C4-2B (cell line): ENCODE results near the gene PRX.

ENCODE experiments used
- H3K27ac ChIP-seq: fragments of 450-650 bp; 2 replicates; pipeline ENCODE4 v1.5.1; 2017
- ZFX ChIP-seq: fragments of 450-650 bp; IDR thresholded peaks from 2 replicates; pipeline ENCODE4 v1.6.1; 2017
- TF ChIP-seq, protein P1 (sequence below): fragments of 450-650 bp; conservative IDR thresholded peaks from 2 replicates; pipeline ENCODE4 v1.5.1; 2017; ENCODE audit warnings: mild to moderate bottlenecking

PRX gene

DNA sequence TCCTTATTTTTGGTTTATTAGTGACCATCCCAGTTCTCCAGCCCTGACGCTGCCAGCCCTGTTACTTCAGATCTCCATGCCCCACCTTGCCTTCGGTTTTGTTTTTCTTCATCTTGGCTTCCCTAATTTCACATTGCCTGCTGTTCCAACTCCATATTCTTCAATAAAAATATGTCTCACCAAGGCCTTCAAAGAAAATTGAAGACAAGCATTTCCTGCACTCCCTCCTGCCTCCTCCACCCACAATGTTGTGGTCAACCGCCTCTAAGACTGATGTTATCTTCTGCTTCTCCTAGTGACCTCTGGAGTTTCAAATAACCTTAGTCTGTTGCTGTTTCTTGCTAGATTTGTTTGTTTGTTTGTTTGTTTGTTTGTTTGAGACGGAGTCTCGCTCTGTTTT lies 50.1 kb downstream of the PRX start:
- TF ChIP-seq, protein P1, sequence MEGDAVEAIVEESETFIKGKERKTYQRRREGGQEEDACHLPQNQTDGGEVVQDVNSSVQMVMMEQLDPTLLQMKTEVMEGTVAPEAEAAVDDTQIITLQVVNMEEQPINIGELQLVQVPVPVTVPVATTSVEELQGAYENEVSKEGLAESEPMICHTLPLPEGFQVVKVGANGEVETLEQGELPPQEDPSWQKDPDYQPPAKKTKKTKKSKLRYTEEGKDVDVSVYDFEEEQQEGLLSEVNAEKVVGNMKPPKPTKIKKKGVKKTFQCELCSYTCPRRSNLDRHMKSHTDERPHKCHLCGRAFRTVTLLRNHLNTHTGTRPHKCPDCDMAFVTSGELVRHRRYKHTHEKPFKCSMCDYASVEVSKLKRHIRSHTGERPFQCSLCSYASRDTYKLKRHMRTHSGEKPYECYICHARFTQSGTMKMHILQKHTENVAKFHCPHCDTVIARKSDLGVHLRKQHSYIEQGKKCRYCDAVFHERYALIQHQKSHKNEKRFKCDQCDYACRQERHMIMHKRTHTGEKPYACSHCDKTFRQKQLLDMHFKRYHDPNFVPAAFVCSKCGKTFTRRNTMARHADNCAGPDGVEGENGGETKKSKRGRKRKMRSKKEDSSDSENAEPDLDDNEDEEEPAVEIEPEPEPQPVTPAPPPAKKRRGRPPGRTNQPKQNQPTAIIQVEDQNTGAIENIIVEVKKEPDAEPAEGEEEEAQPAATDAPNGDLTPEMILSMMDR: no peak
- TF ChIP-seq ZFX: no peak
- H3K27ac ChIP-seq: no peak overlapping the region

- TF ChIP-seq ZFX: no peak
- TF ChIP-seq, protein P1: no peak
- H3K27ac ChIP-seq: no peak overlapping the region
Measured at GRCh38 chr19:40362160-40362559, 51.0 kb downstream of the PRX start.

DNA sequence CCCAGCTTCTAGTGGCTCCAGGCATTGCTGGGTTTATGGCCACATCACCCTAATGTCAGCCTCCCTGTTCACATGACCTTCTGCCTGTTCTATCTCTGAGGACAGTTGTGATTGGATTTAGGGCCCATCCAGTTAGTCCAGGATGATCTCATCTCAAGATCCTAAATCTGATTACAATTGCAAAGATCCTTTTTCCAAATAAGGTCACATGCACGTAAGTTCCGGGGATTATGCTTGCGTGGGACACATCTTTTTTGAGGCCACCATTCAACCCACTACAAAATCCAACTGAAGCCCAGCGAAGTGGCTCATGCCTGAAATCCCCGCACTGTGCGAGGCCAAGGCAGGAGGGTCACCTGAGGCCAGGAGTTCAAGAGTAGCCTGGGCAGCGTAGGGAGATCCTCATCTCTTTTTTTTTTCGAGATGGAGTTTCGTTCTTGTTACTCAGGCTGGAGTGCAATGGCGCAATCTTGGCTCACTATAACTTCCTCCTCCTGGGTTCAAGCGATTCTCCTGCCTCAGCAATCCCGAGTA lies 52.4 kb downstream of the PRX start:
- H3K27ac ChIP-seq: peak overlapping the region; percentile 11
- no peak for TF ChIP-seq ZFX
- TF ChIP-seq, protein P1: no peak

DNA sequence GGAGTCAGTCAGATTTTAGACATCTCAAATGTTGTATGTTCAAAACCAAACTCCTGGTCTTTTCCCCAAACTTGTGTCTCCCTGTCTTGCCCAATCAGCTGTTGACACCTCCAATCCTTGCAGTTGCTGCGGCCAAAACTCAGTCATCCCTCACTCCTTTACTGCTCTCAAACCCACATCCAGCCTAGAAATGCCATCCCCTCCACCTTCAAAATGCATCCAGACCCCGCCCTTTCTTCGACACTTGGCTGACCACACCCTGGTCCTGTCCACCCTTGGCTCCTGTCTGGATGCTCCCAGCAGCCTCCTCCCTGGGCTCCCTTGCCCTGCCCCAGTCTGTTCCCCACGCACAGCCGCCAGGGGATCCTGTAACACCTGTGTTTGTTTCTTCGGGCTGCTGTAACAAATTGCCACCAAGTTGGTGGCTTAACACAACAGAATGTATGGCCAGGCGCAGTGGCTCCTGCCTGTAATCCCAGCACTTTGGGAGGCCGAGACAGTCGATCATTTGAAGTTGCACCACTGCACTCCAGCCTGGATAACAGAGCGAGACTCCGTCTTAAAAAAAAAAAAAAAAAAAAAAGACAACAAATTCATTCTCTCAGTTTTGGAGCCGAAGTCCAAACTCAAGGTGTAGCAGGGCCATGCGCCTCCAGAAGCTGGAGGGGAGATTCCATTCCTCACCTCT lies 53.0 kb downstream of the PRX start:
- H3K27ac ChIP-seq: peak overlapping the region; percentile 11

DNA sequence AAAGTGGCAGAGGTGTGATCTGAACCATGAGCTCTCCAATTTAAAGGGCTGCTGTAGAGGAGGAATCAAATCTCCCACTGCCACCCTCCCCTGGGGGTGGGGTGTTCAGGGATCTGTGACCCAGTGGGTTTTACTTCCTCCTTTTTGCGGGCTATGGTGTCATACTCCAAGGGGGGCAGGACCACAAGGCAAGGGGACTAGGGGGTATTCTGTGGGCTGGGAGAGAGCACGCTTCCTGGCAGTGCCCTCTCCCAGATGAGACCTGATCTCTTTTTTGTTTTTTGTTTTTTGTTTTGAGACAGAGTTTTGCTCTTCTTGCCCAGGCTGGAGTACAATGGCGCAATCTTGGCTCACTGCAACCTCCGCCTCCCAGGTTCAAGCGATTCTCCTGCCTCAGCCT lies 54.4 kb downstream of the PRX start:
- no peak overlapping the region for H3K27ac ChIP-seq
- TF ChIP-seq, protein P1: no peak
- no peak for TF ChIP-seq ZFX

More for the DNA sequence above, 53.0 kb downstream of the PRX start:
- no peak for TF ChIP-seq ZFX
- TF ChIP-seq, protein P1: no peak

DNA sequence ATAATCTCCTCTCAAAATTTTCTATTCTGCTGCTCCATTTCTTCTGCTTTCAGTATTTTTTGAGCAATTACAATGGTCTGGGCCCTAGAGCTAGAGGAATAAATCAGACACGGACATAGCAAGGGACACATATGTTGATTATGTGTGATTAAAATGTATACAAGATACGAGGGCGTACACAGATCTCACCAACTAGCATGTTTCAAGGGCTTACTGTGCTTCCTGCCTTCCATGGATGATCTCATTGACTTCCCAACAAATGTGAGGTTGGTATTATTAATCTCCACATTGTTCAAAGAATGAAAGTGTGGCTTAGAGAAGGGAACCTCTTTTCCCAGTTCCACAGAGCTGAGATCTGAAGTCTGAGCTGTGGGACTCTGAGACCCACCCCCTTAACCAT lies 55.5 kb downstream of the PRX start:
- TF ChIP-seq ZFX: no peak
- TF ChIP-seq, protein P1: no peak
- no peak overlapping the region for H3K27ac ChIP-seq

DNA sequence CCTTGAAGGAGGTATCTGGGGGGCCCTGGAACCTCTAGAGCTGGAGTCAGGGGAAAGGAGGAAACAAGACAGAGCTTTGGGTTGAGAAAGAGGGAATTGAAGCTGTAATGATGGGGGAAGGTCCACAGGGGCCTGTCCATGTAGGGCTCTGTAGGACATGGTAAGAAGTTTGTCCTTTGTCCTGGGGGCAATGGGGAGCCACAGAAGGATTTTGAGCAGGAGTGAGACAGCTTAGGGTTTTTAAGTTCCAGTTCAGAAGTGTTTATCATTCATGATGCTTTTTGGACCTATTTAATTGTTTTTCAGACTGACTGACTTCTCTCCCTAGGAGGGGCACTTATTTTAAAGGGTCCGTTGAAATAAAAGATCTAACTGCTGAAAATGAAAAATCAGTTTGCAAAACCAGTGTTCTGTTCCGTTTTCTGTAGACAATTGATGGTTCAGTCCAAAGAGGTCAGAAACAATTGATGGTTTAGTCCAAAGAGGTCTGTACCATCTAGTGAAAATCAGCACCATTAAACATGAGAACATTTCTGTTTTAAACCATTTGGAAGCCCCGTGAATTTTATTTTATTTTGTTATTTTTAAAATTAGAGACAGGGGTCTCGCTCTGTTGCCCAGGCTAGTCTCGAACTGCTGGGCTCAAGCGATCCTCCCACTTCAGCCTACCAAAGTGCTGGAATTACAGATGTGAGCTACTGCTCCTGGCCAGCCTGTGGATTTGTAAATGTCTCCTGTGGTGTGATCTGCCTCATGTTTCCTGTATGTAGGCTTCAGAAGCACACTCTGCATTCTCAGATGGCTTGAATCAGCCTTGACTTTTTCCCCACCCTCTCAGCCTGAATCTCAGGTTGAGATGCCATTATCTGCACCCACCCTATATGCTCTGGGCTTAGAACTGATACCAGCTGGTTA lies 56.2 kb downstream of the PRX start:
- no peak overlapping the region for H3K27ac ChIP-seq
- TF ChIP-seq, protein P1: no peak
- no peak for TF ChIP-seq ZFX
